MM.1S (cell line): ENCODE measurements around the gene MED15.

Experiments
- DNase-seq: peaks from one replicate; pipeline ENCODE4 v3.0.0-alpha.2; 2015
- H2AFZ ChIP-seq: fragments of 300-600 bp; sonication (generic); 2 replicates; pipeline ENCODE4 v1.6.0; 2016; ENCODE audit warnings: antibody characterized with exemption, low read length
- H3F3A ChIP-seq: fragments of 300-600 bp; sonication (generic); 2 replicates; pipeline ENCODE4 v1.6.1; 2016; ENCODE audit warnings: mild to moderate bottlenecking, antibody characterized with exemption, low read length, moderate library complexity, mixed read lengths; ENCODE audit not compliant: insufficient read depth
- H3K27ac ChIP-seq: fragments of 300-600 bp; sonication (generic); 2 replicates; pipeline ENCODE4 v1.5.1; 2016; ENCODE audit warnings: mild to moderate bottlenecking, low read length
- H3K27me3 ChIP-seq: fragments of 300-600 bp; sonication (generic); replicated peaks from 2 replicates; pipeline ENCODE4 v1.6.0; 2016; ENCODE audit warnings: low read length; ENCODE audit not compliant: insufficient read depth
- H3K36me3 ChIP-seq: fragments of 300-600 bp; sonication (generic); replicated peaks from 2 replicates; pipeline ENCODE4 v1.6.1; 2016; ENCODE audit warnings: mild to moderate bottlenecking, low read length, mixed read lengths; ENCODE audit not compliant: insufficient read depth
- H3K4me1 ChIP-seq: fragments of 300-600 bp; sonication (generic); 2 replicates; pipeline ENCODE4 v1.6.1; 2016; ENCODE audit warnings: low read length, mixed read lengths
- H3K4me2 ChIP-seq: fragments of 300-600 bp; sonication (generic); 2 replicates; pipeline ENCODE4 v1.6.0; 2016; ENCODE audit warnings: low read depth, low read length
- H3K4me3 ChIP-seq: fragments of 300-600 bp; sonication (generic); 2 replicates; pipeline ENCODE4 v1.5.1; 2016; ENCODE audit warnings: low read length, mixed read lengths
- H3K79me2 ChIP-seq: fragments of 300-600 bp; sonication (generic); 2 replicates; pipeline ENCODE4 v1.6.1; 2016; ENCODE audit warnings: mixed run types, low read length, mixed read lengths
- H3K9ac ChIP-seq: fragments of 300-600 bp; sonication (generic); 2 replicates; pipeline ENCODE4 v1.6.1; 2016; ENCODE audit warnings: low read length, mixed read lengths
- H3K9me2 ChIP-seq: fragments of 300-600 bp; sonication (generic); replicated peaks from 2 replicates; pipeline ENCODE4 v1.6.1; 2016; ENCODE audit warnings: mild to moderate bottlenecking, low read length, mixed read lengths; ENCODE audit not compliant: insufficient read depth
- H3K9me3 ChIP-seq: fragments of 300-600 bp; sonication (generic); replicated peaks from 2 replicates; pipeline ENCODE4 v1.6.1; 2016; ENCODE audit warnings: mild to moderate bottlenecking, low read length, mixed read lengths; ENCODE audit not compliant: insufficient read depth
- H4K20me1 ChIP-seq: fragments of 300-600 bp; sonication (generic); 2 replicates; pipeline ENCODE4 v1.6.1; 2016; ENCODE audit warnings: mild to moderate bottlenecking, low read length, moderate library complexity, mixed read lengths; ENCODE audit not compliant: insufficient read depth
- CTCF ChIP-seq: fragments of 300-600 bp; sonication (generic); IDR thresholded peaks from 2 replicates; pipeline ENCODE4 v1.5.1; 2016; ENCODE audit warnings: antibody characterized with exemption, low read length, mixed read lengths
- EZH2 ChIP-seq: fragments of 300-600 bp; sonication (generic); optimal IDR thresholded peaks from 2 replicates; pipeline ENCODE3; 2017; ENCODE audit warnings: low read depth, mild to moderate bottlenecking, antibody characterized with exemption, low read length, mixed read lengths
- EZH2phosphoT487 ChIP-seq: fragments of 300-600 bp; sonication (generic); IDR thresholded peaks from 2 replicates; pipeline ENCODE4 v1.6.1; 2018; ENCODE audit warnings: antibody characterized with exemption, low read length

Gene MED15

GRCh38 chr22:20526305-20526627, 18.9 kb downstream of the MED15 start:
- Histone ChIP-seq H3K27ac (no peak overlapping the region), H3K79me2 (peaks cover 97% of the 10 kb centered on the region), H3K36me3 (no peaks in the 10 kb centered on the region), H3K4me2 (no peak overlapping the region), H4K20me1 (peaks cover 34% of the 10 kb centered on the region), H3K9me3 (no peaks in the 10 kb centered on the region), H2AFZ (no peak overlapping the region), H3K9me2 (no peaks in the 10 kb centered on the region), H3K27me3 (no peaks in the 10 kb centered on the region), H3F3A (no peaks in the 10 kb centered on the region), H3K9ac (no peak overlapping the region), H3K4me3 (no peak overlapping the region), H3K4me1 (peaks cover 9% of the 10 kb centered on the region; the same call in 1 of the 2 replicates)
- DNase-seq = no peak
- no peak for TF ChIP-seq EZH2
- TF ChIP-seq CTCF = no peak
- TF ChIP-seq EZH2phosphoT487 = no peak

GRCh38 chr22:20526628-20527355, 19.4 kb downstream of the MED15 start:
- no peaks in the 10 kb centered on the region for H3K9me3 ChIP-seq
- no peak for DNase-seq
- H3K9ac ChIP-seq = no peak overlapping the region
- no peaks in the 10 kb centered on the region for H3K9me2 ChIP-seq
- H3K4me1 ChIP-seq = peaks cover 9% of the 10 kb centered on the region; the same call in 1 of the 2 replicates
- no peaks in the 10 kb centered on the region for H3F3A ChIP-seq
- no peaks in the 10 kb centered on the region for H3K27me3 ChIP-seq
- H2AFZ ChIP-seq = no peak overlapping the region
- TF ChIP-seq CTCF (no peak), EZH2phosphoT487 (no peak), EZH2 (no peak)
- H3K4me2 ChIP-seq = no peak overlapping the region
- H3K79me2 ChIP-seq = peaks cover 100% of the 10 kb centered on the region
- H4K20me1 ChIP-seq = peaks cover 37% of the 10 kb centered on the region
- no peaks in the 10 kb centered on the region for H3K36me3 ChIP-seq
- no peak overlapping the region for H3K4me3 ChIP-seq
- H3K27ac ChIP-seq = no peak overlapping the region

- no peak for TF ChIP-seq CTCF
- TF ChIP-seq EZH2phosphoT487 = no peak
- no peak for TF ChIP-seq EZH2
These were observed 21.1 kb downstream of the MED15 start for GRCh38 chr22:20528405-20528978.

More at GRCh38 chr22:20528405-20528978, 21.1 kb downstream of the MED15 start:
- H3K4me2 ChIP-seq = no peak overlapping the region
- H4K20me1 ChIP-seq = peaks cover 35% of the 10 kb centered on the region
- H3K4me3 ChIP-seq = no peak overlapping the region
- H3K9me2 ChIP-seq = no peaks in the 10 kb centered on the region
- no peak overlapping the region for H2AFZ ChIP-seq
- no peak for DNase-seq
- no peaks in the 10 kb centered on the region for H3K9me3 ChIP-seq
- no peaks in the 10 kb centered on the region for H3K36me3 ChIP-seq
- H3K27ac ChIP-seq = no peak overlapping the region
- H3K79me2 ChIP-seq = peaks cover 100% of the 10 kb centered on the region
- no peak overlapping the region for H3K9ac ChIP-seq
- H3K4me1 ChIP-seq = peaks cover 3% of the 10 kb centered on the region; the same call in 1 of the 2 replicates
- no peaks in the 10 kb centered on the region for H3F3A ChIP-seq
- no peaks in the 10 kb centered on the region for H3K27me3 ChIP-seq
